ENCODE measurements around the gene PPP2R5D.

DNA sequence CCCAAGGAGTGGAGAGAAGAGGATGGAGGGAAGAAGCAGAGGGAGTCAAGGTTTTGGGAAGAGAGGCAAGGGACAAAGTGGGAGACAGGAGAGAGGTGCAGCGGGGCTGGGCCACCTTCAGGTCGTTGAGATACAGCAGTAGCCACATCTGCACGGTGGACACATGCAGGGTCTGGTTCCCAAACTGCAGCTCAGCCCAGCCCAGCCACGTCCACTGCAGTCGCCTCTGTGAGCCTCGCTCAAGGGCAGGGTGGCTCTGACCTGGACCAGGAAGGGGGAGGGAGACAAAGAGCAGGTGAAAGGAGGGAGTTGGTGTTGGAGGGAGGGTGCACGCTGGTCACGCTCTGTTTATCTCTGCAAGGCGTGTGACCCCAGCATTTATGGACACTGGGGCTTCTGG lies 54.4 kb downstream of the PPP2R5D start:
- TF ChIP-seq JUN (CRISPR knock-in tag; IDR thresholded peaks at IDR 0.05) (no peak), FOXK1 (CRISPR knock-in tag; IDR thresholded peaks at IDR 0.05) (no peak), KAT7 (CRISPR knock-in tag; IDR thresholded peaks at IDR 0.05; ENCODE audit: borderline replicate concordance) (no peak), CBFB (CRISPR knock-in tag; IDR thresholded peaks at IDR 0.05; ENCODE audit: low read depth) (no peak), NR2C2 (CRISPR knock-in tag; IDR thresholded peaks at IDR 0.05) (no peak), SMAD3 (CRISPR knock-in tag; IDR thresholded peaks at IDR 0.05; ENCODE audit: borderline replicate concordance) (no peak)
- TF ChIP-seq, protein P1, sequence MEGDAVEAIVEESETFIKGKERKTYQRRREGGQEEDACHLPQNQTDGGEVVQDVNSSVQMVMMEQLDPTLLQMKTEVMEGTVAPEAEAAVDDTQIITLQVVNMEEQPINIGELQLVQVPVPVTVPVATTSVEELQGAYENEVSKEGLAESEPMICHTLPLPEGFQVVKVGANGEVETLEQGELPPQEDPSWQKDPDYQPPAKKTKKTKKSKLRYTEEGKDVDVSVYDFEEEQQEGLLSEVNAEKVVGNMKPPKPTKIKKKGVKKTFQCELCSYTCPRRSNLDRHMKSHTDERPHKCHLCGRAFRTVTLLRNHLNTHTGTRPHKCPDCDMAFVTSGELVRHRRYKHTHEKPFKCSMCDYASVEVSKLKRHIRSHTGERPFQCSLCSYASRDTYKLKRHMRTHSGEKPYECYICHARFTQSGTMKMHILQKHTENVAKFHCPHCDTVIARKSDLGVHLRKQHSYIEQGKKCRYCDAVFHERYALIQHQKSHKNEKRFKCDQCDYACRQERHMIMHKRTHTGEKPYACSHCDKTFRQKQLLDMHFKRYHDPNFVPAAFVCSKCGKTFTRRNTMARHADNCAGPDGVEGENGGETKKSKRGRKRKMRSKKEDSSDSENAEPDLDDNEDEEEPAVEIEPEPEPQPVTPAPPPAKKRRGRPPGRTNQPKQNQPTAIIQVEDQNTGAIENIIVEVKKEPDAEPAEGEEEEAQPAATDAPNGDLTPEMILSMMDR (IDR thresholded peaks at IDR 0.05): no peak
- TF ChIP-seq, protein P2, sequence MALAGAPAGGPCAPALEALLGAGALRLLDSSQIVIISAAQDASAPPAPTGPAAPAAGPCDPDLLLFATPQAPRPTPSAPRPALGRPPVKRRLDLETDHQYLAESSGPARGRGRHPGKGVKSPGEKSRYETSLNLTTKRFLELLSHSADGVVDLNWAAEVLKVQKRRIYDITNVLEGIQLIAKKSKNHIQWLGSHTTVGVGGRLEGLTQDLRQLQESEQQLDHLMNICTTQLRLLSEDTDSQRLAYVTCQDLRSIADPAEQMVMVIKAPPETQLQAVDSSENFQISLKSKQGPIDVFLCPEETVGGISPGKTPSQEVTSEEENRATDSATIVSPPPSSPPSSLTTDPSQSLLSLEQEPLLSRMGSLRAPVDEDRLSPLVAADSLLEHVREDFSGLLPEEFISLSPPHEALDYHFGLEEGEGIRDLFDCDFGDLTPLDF (CRISPR knock-in tag; IDR thresholded peaks at IDR 0.05): no peak
- TF ChIP-seq, protein P3, sequence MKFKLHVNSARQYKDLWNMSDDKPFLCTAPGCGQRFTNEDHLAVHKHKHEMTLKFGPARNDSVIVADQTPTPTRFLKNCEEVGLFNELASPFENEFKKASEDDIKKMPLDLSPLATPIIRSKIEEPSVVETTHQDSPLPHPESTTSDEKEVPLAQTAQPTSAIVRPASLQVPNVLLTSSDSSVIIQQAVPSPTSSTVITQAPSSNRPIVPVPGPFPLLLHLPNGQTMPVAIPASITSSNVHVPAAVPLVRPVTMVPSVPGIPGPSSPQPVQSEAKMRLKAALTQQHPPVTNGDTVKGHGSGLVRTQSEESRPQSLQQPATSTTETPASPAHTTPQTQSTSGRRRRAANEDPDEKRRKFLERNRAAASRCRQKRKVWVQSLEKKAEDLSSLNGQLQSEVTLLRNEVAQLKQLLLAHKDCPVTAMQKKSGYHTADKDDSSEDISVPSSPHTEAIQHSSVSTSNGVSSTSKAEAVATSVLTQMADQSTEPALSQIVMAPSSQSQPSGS (CRISPR knock-in tag; IDR thresholded peaks at IDR 0.05; ENCODE audit: borderline replicate concordance, low read depth): no peak
- TF ChIP-seq, protein P4, sequence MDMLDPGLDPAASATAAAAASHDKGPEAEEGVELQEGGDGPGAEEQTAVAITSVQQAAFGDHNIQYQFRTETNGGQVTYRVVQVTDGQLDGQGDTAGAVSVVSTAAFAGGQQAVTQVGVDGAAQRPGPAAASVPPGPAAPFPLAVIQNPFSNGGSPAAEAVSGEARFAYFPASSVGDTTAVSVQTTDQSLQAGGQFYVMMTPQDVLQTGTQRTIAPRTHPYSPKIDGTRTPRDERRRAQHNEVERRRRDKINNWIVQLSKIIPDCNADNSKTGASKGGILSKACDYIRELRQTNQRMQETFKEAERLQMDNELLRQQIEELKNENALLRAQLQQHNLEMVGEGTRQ (CRISPR knock-in tag; IDR thresholded peaks at IDR 0.05): no peak

All from WTC11 (cell line).